Measurements from ENCODE around the gene A2ML1.
"Not testable (repeated sequence)": the region's sequence is repeated elsewhere in the genome, so short reads cannot be mapped to it uniquely, and the experiment has no call there.

Gene A2ML1

GRCh38 chr12:8855891-8856290 lies 33.5 kb downstream of the A2ML1 start:
- no peak for DNase-seq (ENCODE audit: low read depth)

GRCh38 chr12:8859448-8859847 lies 37.0 kb downstream of the A2ML1 start:
- DNase-seq (ENCODE audit: low read depth): not testable (repeated sequence)

DNA sequence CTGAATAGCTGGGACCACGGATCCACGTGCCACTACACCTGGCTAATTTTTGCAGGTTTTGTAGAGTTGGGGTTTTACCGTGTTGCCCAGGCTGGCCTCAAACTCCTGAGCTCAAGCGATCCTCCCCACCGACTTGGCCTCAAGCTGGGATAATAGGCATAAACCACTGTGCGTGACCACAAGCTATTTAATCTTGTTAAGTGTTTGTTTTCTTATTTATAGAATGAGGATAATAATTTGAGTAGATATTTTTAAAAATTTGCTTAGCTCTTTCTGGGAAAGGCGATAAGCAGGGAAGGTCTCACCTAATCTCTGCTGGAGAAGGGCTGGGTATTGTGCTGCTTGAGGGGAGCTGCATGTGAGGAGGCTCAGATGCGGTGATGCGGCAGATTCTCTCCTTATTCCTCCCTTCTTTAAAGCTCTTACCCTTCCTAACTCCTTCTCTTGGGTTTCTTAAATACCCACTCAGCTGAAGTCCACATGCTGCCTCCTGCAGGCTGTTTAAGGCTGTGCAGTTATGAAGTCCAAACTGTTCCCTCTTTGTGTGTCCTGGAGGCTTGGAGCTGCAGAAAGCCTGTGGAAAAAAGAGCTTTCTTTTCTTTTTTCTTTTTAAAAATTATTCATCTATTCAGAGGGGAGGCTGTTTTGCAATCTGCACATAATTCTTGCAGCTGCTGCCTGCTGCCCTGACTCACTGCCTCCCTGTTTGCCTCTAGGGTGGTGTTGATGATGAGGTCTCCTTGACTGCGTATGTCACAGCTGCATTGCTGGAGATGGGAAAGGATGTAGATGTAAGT lies 37.9 kb downstream of the A2ML1 start:
- no peak for DNase-seq (ENCODE audit: low read depth)

DNA sequence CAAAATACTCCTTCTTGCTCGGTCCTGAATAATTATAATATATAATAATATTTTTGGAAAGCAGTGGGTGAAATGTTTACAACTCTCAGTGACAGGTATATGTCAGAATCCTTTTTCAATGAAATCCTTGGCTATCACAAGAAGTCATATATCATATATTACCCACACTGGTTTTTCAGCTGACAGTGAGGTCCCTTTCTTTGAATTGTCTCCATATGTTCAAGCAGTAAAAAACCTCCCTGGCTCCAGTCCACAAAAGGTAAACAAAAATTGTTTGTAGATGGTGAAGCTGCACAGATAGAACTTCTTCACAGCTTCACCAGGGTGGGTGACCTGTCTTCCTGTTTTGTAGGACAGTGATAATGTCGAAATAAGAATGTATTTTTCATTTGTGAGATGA lies 44.0 kb downstream of the A2ML1 start:
- no peak for DNase-seq (ENCODE audit: low read depth)

GRCh38 chr12:8867009-8867408 lies 44.6 kb downstream of the A2ML1 start:
- no peak for DNase-seq (ENCODE audit: low read depth)

DNA sequence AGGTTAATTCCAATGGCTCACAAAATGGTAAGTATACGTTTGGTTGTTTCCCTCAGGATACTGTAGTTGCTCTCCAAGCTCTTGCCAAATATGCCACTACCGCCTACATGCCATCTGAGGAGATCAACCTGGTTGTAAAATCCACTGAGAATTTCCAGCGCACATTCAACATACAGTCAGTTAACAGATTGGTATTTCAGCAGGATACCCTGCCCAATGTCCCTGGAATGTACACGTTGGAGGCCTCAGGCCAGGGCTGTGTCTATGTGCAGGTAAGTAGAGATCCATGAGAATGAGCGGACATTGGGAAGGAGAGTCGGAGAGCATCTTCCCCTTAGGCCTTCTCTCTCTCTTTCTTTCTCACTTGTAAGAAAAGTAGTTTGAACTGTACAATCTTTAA lies 45.4 kb downstream of the A2ML1 start:
- no peak for DNase-seq (ENCODE audit: low read depth)

- DNase-seq (ENCODE audit: low read depth): no peak
These were observed 48.2 kb downstream of the A2ML1 start for GRCh38 chr12:8870586-8870985.

GRCh38 chr12:8871068-8871467 lies 48.6 kb downstream of the A2ML1 start:
- DNase-seq (ENCODE audit: low read depth): no peak

DNA sequence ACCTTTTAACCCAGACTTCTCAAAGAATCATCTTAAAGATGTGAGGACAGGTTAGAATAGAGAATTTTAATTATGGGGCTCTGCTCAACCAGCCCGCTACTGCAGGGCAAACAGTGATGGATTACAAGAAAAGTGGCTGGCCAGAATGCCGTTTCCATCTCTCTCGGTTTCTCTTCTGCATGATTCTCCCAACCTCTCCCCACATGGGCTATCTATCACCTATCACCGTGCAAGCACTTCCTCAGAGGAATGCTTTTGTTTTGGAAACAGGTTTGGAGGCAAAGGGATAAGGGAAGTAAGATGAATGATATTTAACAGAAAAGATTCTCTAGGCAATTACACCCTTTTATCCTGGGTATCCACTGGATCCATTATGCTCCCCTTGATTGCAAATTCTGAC lies 54.5 kb downstream of the A2ML1 start:
- no peak for DNase-seq (ENCODE audit: low read depth)

- DNase-seq (ENCODE audit: low read depth): no peak
These were observed 64.3 kb downstream of the A2ML1 start for GRCh38 chr12:8886502-8887284.

DNA sequence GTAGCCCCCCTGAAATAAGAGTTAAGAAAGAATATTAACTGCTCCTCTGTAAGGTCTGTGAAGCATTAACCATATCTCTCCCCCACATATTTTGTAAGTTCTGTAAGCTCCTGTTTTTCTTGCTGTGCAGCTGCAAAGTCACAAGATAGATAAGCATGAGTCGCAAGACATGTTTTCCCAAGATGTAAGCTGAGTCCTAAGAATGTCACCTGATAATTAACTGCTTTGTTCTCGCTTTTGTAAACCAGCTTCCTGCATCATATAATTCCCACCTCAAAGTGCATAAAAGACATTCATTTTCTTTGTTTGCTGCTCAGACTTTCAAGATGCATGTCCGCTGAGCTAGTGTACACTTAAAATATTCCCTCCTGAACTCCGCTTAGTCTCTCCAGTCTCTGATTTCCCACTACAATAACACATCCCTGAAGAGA lies 64.9 kb downstream of the A2ML1 start:
- DNase-seq (ENCODE audit: low read depth): no peak

DNA sequence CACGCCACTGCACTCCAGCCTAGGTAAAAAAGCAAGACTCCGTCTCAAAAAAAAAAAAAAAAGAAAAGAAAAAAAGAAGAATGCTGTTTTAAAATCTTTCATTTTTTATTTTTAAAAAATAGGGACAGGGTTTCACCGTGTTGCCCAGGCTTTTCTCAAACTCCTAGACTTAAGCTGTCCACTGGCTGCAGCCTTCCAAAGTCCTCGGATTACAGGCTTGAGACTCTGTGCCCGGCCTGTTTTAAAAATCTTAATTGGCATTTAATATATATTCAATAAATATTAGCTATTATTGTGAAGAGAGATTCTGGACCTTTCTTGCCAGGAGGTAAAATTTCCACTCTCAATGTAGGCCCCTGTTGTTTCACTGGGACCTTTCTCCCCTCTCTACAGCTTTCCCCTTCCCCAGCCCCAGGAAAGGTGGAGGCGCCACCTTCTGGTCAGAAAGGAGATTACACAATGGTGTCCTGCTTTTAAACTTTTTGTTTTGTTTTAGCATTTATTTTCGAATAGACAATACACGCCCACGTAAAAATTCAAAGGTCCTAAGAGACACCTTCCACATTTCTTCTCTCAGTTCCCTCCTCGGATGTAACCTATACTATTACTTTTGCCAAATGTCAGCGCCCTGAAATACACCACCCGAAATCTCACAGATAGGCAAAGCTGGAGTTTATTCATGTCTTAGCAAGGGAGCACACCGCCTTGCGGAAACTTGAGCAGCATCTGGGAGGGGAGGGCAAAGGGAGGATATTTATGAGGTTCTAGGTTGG lies 68.1 kb downstream of the A2ML1 start:
- peak; percentile 26 for DNase-seq (ENCODE audit: low read depth)

- DNase-seq (ENCODE audit: low read depth): no peak
These were observed 69.6 kb downstream of the A2ML1 start for GRCh38 chr12:8891976-8892375.

GRCh38 chr12:8894378-8894777 lies 72.0 kb downstream of the A2ML1 start:
- DNase-seq (ENCODE audit: low read depth): no peak

- DNase-seq (ENCODE audit: low read depth): no peak
These were observed 72.6 kb downstream of the A2ML1 start for GRCh38 chr12:8894986-8895385.

- no peak for DNase-seq (ENCODE audit: low read depth)
These were observed 74.7 kb downstream of the A2ML1 start for GRCh38 chr12:8897081-8897480.

GRCh38 chr12:8899830-8900229 lies 77.4 kb downstream of the A2ML1 start:
- no peak for DNase-seq (ENCODE audit: low read depth)

DNA sequence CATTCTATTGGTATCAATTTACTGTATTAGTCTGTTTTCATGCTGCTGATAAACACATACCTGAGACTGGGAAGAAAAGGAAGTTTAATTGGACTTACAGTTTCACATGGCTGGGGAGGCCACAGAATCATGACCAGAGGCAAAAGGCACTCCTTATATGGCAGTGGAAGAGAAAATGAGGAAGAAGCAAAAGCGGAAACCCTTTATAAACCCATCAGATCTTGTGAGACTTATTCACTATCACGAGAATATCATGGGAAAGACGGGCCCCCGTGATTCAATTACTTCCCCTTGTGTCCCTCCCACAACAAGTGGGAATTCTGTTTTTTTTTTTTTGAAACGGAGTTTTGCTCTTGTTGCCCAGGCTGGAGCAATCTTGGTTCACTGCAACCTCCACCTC lies 80.3 kb downstream of the A2ML1 start:
- not testable (repeated sequence) for DNase-seq (ENCODE audit: low read depth)

DNA sequence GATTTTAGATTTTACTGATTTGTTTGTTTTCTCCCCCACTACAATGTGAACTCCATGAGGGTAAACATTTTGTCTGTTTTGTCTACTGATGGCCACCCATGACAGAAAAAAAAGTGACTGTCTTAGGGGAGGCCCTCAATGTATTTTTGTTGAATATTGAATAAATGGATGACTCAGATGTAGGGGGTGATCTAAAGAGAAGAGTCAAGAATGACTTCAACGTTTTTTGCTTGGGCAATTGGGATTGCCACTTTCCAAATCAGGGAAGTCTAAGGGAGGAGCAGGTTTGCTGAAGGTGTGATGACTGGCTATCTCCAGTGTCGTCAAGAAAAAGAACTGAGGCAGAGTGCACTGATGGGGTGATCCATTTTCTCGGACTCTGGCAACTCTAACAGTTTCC lies 81.2 kb downstream of the A2ML1 start:
- DNase-seq (ENCODE audit: low read depth): no peak

DNA sequence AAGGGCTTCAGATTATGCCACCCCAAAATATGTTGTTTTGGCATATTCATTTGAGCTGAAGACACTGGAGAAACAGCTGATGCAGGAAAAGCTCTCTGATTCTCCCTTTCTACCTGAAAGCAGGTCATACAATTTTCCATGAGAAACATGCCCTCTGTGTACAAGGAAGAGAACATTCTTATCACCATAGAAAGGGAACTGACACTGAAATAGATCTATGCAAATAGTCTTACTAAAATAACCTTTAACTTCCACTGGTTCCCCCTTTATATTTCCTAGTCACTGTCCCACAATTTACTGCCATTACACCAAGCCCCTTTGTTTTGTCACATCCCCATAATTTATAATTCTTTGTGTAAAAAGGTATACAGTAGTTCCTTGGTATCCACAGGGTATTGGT lies 82.2 kb downstream of the A2ML1 start:
- no peak for DNase-seq (ENCODE audit: low read depth)

DNA sequence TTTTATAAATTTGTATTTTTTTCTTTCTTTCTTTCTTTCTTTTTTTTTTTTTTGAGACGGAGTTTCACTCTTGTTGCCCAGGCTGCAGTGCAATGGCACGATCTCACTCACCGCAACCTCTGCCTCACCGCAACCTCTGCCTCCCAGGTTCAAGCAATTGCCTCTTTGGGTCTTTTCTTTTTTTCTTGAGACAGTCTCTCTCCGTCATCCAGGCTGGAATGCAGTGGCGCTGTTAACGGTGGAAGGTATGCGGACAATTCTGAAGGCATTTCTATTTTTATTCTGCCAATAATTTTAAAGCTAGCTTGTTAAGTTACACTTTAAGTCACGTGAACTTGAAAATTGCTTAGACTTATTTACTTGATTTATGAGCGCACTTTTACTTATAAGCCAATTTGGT lies 83.1 kb downstream of the A2ML1 start:
- DNase-seq (ENCODE audit: low read depth): no peak

DNA sequence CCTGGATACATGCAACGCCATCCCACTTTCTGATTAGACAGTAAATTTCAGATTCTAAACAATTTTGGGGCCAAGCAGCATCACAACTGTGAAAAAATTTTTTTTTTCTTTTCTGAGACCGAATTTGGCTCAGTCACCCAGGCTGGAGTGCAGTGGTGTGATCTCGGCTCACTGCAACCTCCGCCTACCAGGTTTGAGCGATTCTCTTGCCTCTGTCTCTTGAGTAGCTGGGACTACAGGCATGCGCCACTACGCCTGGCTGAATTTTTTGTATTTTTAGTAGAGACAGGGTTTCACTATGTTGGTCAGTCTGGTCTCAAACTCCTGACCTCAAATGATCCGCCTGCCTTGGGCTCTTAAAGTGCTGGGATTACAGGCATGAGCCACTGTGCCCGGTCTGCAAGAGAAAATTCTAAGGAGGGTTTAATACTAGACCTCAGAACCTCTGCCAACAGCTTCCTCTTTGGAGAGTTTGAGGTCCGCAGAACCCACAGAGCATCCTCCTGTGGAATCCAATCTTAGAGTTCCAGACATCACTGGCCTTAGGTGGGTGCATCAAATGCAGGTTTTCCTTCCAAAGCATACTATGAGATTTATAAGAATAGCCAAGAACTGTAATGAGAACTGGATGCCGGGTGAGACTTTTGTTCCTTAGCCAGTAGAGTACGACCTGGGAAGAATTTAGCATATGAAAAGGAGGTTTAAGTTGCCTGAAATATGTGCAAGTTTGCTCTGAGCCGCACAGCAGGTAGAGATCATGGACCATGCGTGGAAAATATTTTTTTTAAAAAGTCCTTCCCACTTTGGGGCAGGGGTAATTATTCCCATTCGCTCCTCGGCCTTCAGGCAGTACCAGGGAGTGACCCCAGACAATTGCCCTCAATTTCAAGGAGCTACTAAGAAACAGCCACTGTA lies 84.1 kb downstream of the A2ML1 start:
- DNase-seq (ENCODE audit: low read depth): no peak

All from activated T-helper 1 cell treated with Interleukin-2 at 50 U/mL for 16 hours (primary cell).